LoVo (cell line): ENCODE results near the gene CCDC187.

Source experiments
- DNase-seq: peaks from one replicate; pipeline ENCODE4 v3.0.0-alpha.2; 2016; ENCODE audit warnings: low spot score

CCDC187 gene

GRCh38 chr9:136225748-136226679, 77.9 kb downstream of the CCDC187 start:
- DNase-seq, result peak; percentile 44

GRCh38 chr9:136225366-136225747, 78.5 kb downstream of the CCDC187 start:
- DNase-seq, result no peak

GRCh38 chr9:136223871-136224640, 79.8 kb downstream of the CCDC187 start:
- DNase-seq, result no peak

GRCh38 chr9:136222906-136223285, 81.0 kb downstream of the CCDC187 start:
- DNase-seq, result no peak

GRCh38 chr9:136222166-136222905, 81.6 kb downstream of the CCDC187 start:
- DNase-seq, result no peak

- DNase-seq, result no peak
These were observed 83.7 kb downstream of the CCDC187 start for GRCh38 chr9:136220017-136220729.

- DNase-seq, result peak; percentile 3
These were observed 84.6 kb downstream of the CCDC187 start for GRCh38 chr9:136219276-136219675.

GRCh38 chr9:136218673-136219072, 85.2 kb downstream of the CCDC187 start:
- DNase-seq, result no peak

GRCh38 chr9:136218271-136218670, 85.6 kb downstream of the CCDC187 start:
- DNase-seq, result no peak

GRCh38 chr9:136216541-136217244, 87.2 kb downstream of the CCDC187 start:
- DNase-seq, result no peak

GRCh38 chr9:136213733-136214132, 90.2 kb downstream of the CCDC187 start:
- no peak for DNase-seq

GRCh38 chr9:136212345-136212950, 91.4 kb downstream of the CCDC187 start:
- DNase-seq, result no peak

GRCh38 chr9:136211441-136212344, 92.2 kb downstream of the CCDC187 start:
- DNase-seq, result no peak

- DNase-seq, result no peak
These were observed 92.9 kb downstream of the CCDC187 start for GRCh38 chr9:136211006-136211405.

GRCh38 chr9:136210276-136210675, 93.6 kb downstream of the CCDC187 start:
- DNase-seq, result no peak

GRCh38 chr9:136209786-136210185, 94.1 kb downstream of the CCDC187 start:
- no peak for DNase-seq

GRCh38 chr9:136209232-136209631, 94.7 kb downstream of the CCDC187 start:
- DNase-seq, result no peak

GRCh38 chr9:136208675-136209074, 95.2 kb downstream of the CCDC187 start:
- DNase-seq, result no peak

GRCh38 chr9:136207616-136208015, 96.3 kb downstream of the CCDC187 start:
- no peak for DNase-seq
